Activated T-cell treated with anti-CD3 and anti-CD28 coated beads for 1 hour (primary cell): Measurements from ENCODE around the gene PTPRS.

ENCODE experiments used
- DNase-seq: peaks from one replicate; pipeline ENCODE4 v3.0.0-alpha.2; 2020; ENCODE audit warnings: low read depth

The PTPRS gene

DNA sequence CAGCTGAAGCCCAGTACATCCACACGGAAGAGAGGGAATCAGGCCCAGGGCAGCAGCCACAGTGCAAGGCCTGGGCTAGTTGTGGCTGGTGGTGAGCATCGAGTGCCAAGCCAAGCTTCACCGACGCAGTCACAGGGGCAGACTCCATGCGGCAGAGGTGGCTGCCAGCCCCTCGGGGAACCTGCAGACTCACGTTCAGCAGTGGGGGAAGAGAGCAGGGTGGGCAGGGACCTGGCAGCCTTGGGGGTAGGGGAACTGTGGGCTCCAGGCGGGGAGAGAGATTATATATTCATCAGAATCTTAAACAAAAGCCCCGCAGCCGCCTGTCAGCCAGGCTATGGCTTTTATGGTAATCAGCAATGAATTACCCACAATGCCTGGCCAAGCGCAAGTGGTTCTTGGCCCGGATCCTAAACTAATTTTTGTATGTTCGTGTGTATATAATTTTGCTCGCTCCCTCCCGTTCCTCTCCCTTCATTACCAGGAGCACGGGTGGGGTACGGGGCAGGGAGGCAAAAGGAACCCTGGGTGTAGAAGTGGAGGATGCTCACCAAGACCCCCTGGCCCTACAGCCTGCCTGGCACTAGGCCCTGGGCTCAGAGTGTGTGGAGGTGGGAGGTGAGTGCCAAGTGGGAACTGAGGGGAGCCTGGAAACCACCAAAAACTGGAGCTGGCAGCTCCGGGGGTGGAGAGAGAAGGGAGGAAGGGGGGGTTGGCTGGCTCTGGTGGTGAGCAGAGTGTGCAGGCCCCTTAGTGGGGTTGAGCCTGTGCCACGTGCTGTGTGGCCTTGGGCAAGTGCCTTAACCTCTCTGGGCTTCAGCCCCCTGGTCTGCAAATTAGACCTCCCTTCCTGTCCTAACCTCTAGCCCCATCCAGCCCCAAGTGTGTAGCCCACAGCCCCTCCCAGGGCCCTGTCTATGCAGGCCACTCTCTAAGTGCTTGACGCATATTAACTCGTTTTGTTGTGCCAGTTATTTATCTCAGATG is 31.9 kb downstream of the PTPRS start:
- DNase-seq = no peak

- DNase-seq = no peak
These were observed 33.0 kb downstream of the PTPRS start for GRCh38 chr19:5307655-5308054.

- no peak for DNase-seq
These were observed 35.4 kb downstream of the PTPRS start for GRCh38 chr19:5305163-5305562.

GRCh38 chr19:5304486-5304885 is 36.1 kb downstream of the PTPRS start:
- DNase-seq = no peak

DNA sequence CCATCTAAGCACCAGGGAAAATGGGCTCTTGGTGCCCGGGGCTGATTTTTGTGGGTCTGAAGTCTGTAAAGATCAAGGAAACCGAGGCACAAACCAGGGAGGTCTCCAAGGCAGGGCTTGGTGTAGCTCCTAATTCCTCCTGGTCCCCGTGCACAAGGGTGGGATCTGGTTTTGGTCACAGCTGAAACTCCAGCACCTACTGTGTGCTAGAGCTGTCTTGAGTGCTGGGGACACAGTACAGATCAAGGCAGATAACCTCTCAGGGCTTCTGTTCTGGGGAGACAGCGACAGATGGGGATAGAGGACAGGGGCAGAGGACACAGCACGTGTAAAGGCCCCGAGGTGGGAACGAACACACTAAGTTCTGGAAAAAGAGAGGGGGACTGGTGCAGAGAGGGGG is 37.4 kb downstream of the PTPRS start:
- no peak for DNase-seq

- no peak for DNase-seq
These were observed 38.2 kb downstream of the PTPRS start for GRCh38 chr19:5302396-5302795.

- no peak for DNase-seq
These were observed 41.5 kb downstream of the PTPRS start for GRCh38 chr19:5299137-5299536.

GRCh38 chr19:5298471-5298901 is 42.1 kb downstream of the PTPRS start:
- no peak for DNase-seq

DNA sequence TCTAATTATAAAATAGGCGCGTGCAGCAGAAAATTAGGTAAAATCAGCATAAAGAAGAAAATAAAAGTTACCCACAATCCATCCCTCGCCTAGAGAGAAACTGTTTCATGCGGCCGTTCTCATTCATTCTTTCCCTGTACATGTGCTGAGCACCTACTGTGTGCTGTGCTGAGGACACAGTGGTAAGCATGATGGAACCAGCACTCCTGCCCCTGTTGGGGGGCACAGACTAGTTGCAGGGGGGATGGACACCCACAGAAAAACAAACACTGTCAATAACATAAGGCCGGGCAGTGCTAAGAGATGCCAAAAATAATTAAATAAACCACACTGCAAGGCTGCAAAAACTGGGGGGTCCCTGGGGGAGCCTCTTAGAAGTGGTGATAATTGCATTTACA is 43.3 kb downstream of the PTPRS start:
- DNase-seq = no peak

- DNase-seq = no peak
These were observed 43.9 kb downstream of the PTPRS start for GRCh38 chr19:5296457-5297271.

DNA sequence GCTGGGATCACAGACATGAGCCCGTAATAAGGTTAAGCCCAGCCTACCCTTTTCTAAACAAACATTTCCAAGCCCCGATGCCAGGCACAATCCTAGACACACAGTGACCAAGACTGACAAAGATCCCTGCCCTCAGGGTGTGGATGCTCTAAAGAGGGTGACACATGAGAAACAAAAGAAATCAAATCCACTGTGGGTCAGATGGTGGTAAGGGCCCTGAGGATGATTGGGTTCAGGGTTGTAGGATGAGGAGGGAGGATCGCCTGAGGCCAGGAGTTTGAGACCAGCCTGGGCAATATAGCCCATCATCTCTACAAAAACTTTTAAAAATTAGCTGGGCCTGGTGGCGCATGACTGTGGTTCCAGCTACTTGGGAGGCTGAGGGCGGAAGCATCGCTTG is 44.6 kb downstream of the PTPRS start:
- DNase-seq = no peak

- DNase-seq = no peak
These were observed 46.0 kb downstream of the PTPRS start for GRCh38 chr19:5294403-5295160.

GRCh38 chr19:5293612-5294378 is 46.8 kb downstream of the PTPRS start:
- no peak for DNase-seq

DNA sequence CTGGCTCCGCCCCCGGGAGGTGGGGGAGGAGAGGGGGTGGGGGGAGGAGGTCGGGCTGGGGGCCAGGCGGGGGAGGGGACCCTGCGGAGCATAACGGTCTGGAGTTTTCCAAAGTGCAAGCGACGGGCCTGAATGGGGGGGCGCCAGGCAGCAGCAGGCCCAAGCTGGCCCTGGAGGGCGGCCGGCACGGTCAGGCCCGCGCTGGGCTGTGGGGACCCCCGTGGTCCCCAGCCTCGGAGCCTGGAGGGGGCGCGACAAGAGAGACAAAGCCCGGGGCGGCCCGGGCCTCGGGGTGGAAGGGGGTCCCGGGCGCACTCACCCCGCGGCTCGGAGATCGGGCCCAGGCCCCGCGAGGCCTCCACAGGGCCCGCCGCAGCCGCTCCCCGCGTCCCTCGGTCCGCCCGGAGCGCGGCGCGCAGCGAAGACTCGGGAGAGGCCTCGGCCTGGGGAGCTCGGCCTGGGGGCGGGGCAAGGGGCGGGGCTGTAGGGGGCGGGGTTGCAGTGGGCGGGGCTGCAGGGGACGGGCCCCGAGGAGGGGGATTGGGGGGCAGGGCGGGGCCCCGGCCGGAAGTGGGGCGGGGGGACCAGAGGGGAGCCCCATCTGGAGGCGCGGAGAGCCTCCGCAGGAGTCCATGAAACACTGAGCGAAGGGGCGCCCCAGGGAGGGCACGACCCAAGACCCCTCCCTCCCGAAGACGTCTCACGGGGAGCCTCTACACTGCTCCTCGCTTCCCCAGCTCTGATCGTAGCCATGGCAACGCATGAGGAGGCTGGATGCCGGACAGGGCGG is 47.6 kb downstream of the PTPRS start:
- peak; percentile 34 for DNase-seq

- DNase-seq = no peak
These were observed 48.2 kb downstream of the PTPRS start for GRCh38 chr19:5292453-5292821.

DNA sequence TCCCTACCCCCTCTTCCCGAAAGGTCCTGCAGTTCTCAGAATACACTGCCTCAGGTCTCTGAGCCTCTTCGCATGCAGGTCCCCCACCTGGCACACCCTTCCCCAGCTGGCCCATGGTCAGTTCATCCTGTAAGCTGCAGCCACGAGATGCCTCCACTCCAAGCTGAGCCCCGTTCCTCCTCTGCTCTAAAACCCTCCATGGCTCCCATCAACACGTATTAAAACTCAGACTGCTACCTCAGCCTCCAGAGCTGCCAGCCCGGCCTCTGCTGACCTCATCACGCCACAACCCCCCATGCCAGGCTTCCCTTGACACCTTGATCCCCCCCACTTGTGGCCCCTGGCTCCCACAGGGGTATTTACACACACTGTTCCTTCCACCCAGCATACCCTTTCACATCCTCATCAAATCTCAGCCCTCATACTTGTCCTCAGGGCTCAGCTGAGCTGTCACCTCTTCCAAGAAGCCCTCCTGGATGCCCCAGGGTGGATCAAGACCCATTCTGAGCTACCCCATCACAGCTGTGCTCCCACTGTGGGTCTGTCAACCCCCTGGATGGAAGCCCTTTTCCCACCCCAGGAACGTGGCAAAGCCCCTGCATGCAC is 48.9 kb downstream of the PTPRS start:
- no peak for DNase-seq
